GM12872 (cell line): ENCODE measurements around the gene JMJD6.

Source experiments
- TF ChIP-seq, protein P1 (sequence below): IDR thresholded peaks from 3 replicates; pipeline ENCODE4 v1.5.1; 2011; ENCODE audit warnings: low read depth, mild to moderate bottlenecking, low read length, moderate library complexity; ENCODE audit not compliant: insufficient read depth

JMJD6 gene

DNA sequence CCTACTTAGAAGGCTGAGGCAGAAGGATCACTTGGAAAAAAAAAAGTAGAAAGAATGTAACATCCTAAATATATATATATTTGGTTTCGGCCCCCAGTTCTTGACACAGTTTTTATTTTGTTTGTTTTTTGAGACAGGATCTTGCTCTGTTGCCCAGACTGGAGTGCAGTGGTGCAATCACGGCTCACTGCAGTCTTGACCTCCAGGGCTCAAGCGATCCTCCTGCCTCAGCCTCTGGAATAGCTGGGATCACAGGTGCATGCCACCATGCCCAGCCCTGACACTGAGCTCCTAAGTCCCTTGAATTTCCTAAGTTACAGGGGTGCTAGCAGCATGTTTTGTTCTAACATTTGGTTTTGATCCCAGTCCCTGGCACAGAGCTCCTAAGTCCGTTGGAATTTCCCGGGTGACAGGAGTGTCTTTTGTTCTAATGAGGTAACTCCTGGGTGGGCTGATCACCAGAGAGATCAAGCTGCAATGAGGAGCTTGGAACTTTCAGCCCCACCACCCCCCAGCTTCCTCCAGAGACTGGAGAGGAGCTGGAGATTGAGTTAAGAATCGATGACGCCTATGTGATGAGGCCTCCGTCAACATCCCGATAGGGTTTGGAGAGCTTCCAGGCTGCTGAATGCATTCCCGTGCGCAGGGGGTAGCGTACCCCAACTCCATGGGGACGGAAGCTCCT, 35.7 kb downstream of the JMJD6 start:
- TF ChIP-seq, protein P1, sequence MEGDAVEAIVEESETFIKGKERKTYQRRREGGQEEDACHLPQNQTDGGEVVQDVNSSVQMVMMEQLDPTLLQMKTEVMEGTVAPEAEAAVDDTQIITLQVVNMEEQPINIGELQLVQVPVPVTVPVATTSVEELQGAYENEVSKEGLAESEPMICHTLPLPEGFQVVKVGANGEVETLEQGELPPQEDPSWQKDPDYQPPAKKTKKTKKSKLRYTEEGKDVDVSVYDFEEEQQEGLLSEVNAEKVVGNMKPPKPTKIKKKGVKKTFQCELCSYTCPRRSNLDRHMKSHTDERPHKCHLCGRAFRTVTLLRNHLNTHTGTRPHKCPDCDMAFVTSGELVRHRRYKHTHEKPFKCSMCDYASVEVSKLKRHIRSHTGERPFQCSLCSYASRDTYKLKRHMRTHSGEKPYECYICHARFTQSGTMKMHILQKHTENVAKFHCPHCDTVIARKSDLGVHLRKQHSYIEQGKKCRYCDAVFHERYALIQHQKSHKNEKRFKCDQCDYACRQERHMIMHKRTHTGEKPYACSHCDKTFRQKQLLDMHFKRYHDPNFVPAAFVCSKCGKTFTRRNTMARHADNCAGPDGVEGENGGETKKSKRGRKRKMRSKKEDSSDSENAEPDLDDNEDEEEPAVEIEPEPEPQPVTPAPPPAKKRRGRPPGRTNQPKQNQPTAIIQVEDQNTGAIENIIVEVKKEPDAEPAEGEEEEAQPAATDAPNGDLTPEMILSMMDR, result no peak

- TF ChIP-seq, protein P1, result no peak
These were observed 36.5 kb downstream of the JMJD6 start for GRCh38 chr17:76689859-76690258.

GRCh38 chr17:76688165-76688622, 38.2 kb downstream of the JMJD6 start:
- TF ChIP-seq, protein P1, result no peak

DNA sequence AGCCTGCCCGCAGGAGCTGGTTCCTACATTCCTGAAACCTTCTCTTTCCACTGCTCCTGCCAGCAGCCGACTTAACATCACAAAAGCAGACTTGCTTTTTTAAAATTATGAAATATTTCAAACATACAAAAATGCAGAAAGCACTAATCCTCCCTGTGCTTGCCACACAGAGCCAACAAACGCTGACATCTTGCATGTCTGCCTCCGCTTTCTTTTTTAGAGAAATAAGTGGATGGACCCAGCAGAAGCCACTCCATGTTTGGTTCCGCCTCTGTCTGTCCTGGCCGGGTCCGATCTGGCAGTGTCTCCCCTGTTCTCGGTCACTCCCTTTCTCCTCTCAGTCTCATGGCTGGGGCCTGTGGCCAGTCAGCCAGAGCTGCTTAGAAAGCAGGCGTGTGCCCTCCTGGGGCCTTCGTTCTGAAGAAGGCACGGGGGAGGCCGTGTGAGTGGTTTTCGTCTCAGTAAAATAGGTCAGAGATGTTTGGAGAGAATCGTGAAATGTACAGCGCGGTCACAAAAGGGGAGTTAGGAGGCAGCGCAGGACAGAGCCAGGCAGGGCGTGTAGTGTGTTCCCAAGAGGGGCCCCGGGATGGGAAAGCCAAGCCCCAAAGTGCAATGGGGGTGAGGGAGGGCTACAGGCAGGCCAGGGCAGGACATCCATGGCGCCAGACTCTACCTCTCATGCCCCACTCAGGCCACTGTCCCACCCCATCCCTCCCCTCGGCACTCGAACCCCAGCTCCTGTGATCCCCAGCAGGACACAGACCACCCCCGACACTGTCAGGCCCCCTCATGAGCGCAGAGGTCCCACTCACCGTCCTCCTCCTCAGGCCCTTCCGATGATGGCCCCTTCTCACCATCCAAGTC, 38.9 kb downstream of the JMJD6 start:
- TF ChIP-seq, protein P1, result no peak

DNA sequence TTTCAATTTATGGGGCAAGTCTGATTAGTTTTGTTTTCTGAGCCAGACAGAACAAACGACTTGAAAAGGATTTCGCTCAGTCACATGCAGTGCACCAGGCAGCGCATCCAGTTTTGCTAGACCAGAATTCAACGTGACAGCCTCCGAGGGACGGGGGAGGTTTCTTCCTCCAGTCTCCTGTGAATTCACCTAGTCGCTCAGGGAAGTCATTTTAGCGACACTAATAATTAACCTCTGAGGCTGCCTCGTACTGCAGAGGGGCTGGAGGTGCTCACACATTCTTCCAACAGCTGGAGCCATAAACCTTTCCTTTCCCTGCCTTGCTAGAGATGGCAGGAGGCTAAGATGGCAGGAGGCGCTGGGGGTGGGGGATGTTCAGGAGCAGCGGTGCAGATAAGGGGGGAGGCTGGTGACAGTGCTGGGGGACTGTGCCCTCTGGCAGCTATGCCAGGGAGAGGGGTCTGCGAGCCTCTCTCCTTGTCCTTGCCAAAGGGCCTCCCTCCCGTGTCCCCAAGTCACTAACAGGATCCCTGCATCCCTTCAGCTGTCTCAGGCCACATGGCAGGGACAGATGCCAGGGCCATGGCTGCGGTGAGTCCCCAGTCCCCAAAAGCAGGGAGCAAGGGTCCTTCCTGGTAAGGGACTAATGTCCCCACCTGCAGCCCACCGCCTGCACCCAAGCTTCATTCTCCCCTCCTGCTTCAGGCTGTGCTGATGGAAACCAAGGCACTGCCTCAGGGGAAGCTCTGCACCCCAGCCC, 39.7 kb downstream of the JMJD6 start:
- TF ChIP-seq, protein P1, result no peak

DNA sequence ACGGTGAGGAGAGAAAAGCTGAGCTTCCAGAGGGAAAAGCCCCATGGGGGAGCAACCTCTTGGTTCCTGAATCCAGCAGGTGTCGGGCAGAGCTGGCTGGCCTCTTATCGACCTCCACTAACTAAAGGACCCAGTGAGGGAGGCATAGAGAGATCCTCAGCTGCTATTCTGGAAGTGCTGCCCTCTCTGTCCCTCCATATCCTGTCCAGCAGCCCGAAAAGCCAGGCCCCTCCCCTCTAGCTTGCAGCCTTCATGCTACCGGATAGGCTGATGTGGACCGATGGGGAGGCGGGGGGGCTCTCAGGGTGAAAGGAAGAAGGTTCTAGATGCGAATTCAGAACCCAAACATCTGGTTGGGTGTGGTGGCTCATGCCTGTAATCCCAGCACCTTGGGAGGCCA, 40.6 kb downstream of the JMJD6 start:
- TF ChIP-seq, protein P1, result no peak

DNA sequence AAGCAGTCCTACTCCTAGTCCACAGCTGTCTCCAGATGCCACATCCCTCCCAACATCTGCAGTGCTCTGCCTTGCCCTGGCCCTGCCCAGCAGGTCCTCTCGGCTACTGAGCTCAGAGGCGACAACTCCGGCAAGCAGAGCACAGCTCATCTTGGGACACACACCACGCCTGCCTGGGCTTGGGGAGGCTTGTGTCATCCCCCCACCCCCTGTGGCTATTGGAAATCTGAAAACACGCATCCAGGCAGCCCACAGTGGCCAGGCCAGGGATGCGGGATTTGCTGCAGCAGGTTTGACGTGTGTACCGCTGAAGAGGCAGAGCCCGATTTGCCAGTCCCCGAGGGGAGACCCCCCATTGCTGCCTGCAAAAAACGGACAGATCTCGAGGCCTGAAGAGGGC, 41.0 kb downstream of the JMJD6 start:
- TF ChIP-seq, protein P1, result no peak
